Stimulated activated CD4-positive, alpha-beta T cell treated with anti-CD3 and anti-CD28 coated beads, Interleukin-15, amount 100 ng/mL, for 1 hour (primary cell): ENCODE measurements around the gene WDR7.

Source experiments
- DNase-seq, 2 donors: peaks; one replicate each; pipeline ENCODE4 v3.0.0-alpha.2; 2020; ENCODE audit warnings: low read depth in 1 of 2, low spot score in 1 of 2

The WDR7 gene

GRCh38 chr18:56795381-56795780, 144.2 kb downstream of the WDR7 start:
- no peak for DNase-seq

- DNase-seq: no peak
Observed at GRCh38 chr18:56799756-56800155, 148.6 kb downstream of the WDR7 start.

GRCh38 chr18:56803051-56803450, 151.9 kb downstream of the WDR7 start:
- DNase-seq: no peak

DNA sequence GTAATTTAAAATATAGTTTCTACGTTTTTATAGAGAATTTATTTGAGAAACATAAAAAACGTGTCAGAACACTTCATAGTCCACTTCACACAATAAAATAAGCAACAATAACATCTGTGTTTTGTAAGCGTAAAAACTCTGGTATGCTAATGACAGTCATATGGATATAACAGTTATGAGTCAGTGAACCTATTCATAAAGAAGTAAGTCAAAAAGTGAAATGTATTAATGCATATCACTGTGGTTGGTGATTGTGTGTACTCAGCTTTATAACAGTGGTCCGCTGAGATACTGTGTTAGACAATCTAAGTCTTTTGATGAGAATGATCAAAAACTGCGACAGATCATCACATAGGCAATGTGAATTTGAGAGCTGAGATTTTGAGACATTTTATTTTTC, 153.2 kb downstream of the WDR7 start:
- DNase-seq: no peak

- DNase-seq: no peak
Observed at GRCh38 chr18:56807901-56808300, 156.7 kb downstream of the WDR7 start.

- no peak for DNase-seq
Observed at GRCh38 chr18:56812674-56813073, 161.5 kb downstream of the WDR7 start.

DNA sequence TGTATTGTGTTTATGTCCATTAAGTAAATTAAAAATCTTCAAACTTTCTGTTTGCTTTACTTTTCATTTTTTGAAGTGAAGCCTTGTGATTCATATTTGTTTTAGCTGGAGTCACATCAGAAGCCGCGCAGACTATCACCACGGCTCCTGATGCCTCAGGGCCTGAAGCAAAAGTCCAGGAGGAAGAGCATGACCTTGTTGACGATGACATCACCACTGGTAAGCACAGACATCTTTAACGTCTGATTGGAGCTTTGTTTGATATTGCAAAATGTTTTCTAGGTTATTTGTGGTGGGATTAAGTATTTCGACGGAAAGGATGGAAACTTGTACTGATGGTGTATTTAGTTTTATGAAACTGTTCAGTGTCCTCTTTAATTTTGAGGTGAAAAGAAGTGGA, 164.8 kb downstream of the WDR7 start:
- no peak for DNase-seq

DNA sequence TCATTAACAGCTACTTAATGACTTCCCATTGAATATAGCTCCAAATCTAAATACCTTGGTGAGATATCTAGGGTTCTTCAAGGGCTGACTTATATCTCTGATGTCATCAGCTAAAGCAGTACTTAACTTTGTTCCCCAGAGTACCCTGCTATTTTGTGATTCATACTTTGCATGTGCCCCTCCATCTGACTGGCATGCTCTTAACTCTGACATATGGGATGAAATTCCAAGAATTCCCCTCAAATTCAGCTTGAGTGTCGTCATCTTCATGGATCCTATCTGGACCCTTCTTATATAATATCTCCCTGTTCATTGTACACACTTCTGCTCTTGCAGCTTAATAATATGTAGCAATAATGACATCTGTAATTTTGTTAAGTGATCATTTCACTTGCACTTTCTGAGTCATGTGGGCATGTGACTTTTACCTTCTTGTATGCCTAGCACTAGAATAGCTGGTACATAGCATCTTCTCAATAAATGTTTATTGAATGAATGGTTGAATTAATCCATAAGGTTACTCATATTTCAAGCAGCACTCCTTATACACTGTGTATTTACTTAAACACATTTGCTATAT, 172.9 kb downstream of the WDR7 start:
- DNase-seq: no peak

GRCh38 chr18:56825321-56825720, 174.2 kb downstream of the WDR7 start:
- DNase-seq: no peak

GRCh38 chr18:56825878-56826277, 174.7 kb downstream of the WDR7 start:
- no peak for DNase-seq

GRCh38 chr18:56831988-56832387, 180.8 kb downstream of the WDR7 start:
- DNase-seq: no peak

DNA sequence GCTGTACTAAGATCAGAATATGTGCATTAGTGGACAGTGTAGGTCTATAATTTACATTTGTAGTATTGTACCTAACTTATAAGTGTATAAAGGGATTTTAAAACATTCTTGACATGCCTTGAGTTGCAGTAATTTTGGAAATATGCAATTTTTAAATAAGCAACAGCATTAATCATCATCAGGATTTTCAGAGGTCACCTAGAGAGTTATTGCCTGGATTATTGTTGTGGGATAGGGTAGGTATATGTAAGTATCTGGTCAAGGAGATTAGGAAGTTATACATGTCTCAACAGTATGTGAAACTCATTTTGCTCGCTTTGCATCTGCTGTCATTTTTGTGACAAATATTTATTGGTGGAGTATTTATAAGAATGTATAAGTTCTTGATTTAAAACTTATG, 184.2 kb downstream of the WDR7 start:
- no peak for DNase-seq

- DNase-seq: no peak
Observed at GRCh38 chr18:56836173-56836572, 185.0 kb downstream of the WDR7 start.

- no peak for DNase-seq
Observed at GRCh38 chr18:56841836-56842235, 190.7 kb downstream of the WDR7 start.

GRCh38 chr18:56843241-56843640, 192.1 kb downstream of the WDR7 start:
- DNase-seq: no peak

DNA sequence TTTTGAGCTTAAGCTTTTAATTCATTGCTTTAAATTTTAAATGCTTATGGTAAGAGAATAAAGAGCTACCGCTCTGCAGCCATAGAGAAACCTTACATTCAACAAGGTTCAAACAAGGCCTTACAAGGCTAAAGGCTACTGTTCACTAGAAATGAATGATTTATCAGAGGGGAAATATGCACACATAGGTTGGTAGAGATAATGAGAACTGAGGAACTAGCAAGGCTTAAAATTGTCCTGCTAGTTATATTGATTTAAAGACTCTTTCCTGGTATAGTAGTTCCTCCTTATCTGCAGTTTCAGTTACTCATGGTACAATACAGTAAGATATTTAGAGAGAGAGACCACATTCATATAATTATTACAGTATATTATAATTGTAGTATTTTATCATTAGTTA, 193.4 kb downstream of the WDR7 start:
- no peak for DNase-seq

DNA sequence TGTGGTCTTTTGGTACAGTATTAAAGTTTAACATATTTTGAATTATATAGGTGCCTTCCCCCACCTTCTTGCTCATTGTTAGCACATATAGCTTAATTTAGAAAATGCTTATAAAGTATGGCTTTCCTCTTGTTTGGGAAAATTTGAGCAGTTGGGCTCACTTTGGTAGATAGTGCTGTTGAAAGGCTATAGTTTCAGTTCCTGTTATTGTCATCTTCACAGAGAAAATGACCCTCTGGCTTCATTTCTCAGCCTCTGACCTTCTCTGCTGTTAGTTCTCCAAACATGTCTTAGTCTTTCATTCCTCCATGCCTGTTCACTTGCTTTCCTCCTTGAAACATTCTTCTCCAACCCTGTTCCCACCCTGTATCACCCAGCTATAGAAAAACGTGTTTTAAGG, 200.6 kb downstream of the WDR7 start:
- no peak for DNase-seq

- DNase-seq: no peak
Observed at GRCh38 chr18:56853961-56854360, 202.8 kb downstream of the WDR7 start.

- no peak for DNase-seq
Observed at GRCh38 chr18:56861244-56861643, 210.1 kb downstream of the WDR7 start.

- DNase-seq: no peak
Observed at GRCh38 chr18:56869189-56869777, 218.1 kb downstream of the WDR7 start.

- DNase-seq: no peak
Observed at GRCh38 chr18:56870982-56871381, 219.8 kb downstream of the WDR7 start.

- no peak for DNase-seq
Observed at GRCh38 chr18:56872140-56872539, 221.0 kb downstream of the WDR7 start.

- DNase-seq: no peak
Observed at GRCh38 chr18:56873441-56874140, 222.4 kb downstream of the WDR7 start.
